Hematopoietic multipotent progenitor cell treated with erythropoietin and hydrocortisone succinate and interleukin-3 and kit ligand, for 4 days (in vitro differentiated cells): ENCODE results near the gene SERPINA1.

Experiments used
- DNase-seq: peaks from one replicate; pipeline ENCODE4 v3.0.0-alpha.2; 2015

Gene SERPINA1

DNA sequence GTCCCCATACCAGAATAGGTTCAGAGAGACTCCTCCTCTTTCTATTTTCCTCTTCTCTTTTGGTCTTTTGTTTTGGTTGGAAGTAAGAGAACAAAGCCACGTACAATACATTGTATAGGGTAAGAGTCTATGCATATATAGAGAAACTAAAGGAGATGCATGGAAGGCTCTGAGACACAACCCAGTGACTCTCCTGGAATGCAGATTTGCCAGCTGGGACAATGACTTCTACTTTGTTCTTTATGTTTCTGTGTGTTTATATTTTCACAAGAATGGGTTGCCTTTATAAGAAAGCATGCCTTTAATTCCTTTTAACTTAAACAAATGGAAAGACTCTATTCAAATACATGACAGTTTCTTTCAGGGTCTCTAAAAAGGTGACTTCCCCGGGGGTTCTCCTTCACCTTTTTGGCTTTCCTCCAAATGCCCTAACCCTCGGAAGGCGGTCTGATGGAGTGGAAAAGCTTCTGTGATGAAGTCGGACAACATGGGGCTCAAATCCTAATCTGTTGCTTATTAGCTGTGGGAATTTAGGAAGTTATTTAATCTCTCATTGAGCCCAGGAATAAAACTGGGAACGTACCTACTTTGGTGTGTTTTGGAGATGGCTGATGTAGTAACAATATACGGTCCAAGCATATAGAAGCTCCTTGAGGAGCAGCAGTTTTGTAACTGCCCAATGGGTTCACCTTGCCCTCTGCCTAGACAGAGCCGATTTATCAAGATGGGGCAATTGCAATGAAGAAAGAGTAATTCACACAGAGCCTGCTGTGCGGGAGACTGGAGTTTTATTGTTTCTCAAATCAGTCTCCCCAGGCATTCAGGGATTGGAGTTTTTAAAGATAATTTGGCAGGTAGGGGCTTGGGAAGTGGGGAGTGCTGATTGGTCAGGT is 9.1 kb upstream of the SERPINA1 start:
- no peak for DNase-seq

DNA sequence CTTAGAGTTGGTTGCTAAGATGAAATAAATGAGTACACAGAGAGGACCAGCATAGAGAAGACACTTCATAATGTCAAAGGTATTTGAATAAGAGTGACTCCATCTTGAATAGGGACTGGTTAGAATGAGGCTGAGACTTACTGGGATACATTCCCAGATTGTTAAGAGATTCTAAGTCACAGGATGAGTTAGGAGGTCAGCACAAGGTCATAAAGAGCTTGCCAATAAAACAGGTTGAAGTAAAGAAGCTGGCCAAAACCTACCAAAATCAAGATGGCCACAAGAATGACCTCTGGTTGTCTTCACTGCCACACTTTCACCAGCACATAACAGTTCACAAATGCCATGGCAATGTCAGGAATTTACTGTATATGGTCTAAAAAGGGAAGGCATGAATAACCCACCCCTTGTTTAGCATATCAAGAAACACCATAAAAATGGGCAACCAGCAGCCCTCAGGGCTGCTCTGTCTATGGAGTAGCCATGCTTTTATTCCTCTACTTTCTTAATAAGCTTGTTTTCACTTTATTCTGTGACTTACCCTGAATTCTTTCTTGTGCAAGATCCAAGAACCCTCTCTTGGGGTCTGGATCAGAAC is 8.3 kb upstream of the SERPINA1 start:
- no peak for DNase-seq

DNA sequence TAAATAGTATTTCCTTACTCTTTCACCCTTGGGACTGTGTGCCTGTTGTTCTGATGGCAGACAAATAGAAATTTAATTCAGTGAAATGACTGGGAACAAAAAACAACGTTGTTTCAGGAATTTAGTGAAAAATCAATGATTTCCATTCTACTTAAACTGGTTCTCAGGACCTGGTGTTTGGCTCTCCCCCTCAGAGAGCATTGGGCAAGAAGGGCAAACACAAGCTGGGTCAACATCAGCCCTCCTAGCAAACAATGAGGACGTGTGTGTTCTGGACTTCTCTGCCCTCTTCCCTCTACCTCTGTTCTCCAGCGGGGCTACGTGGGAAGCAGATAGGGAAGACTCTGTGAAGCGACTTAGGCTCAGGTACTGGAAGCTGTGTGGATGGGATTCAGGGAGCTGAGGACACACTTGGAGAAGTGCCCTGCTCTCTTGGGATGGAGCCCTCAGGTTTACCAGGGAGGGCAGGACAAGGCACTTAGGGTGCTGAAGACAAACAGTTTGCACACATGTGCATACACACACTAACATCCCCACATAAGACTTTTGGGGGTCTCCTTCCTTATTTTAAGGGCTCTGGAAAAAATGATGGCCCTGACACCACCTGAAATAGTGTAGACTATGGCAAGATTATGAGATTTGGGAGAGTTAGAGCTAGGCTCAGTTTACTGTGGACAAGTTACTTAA is 7.6 kb upstream of the SERPINA1 start:
- no peak for DNase-seq

DNA sequence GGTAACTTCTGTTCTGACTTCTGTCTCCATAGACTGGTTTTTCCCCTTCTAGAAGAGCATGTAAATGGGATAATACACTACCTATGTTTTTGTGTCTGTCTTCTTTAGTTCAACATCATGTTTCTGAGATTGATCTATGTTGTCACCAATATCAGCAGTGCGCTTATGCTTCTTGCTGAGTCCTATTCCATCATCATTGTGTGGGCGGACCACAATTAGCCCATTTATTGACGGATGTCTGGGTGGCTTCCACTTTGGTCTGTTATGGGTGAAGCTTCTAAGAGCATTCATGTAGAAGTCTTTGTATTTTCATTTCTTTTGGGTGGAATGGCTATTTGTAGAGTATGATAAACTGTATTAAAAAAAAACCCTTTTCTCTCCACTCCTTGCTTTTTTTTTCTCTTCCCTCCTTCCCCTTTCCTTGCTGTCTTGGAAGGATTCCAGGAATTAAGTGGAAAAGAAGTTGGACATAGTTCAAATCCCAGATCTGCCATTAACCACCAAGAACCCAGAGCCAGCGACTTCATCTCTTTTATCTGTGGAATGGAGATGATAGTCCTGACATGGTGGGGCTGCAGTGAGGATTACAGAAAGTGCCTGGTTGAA is 7.0 kb upstream of the SERPINA1 start:
- no peak for DNase-seq

DNA sequence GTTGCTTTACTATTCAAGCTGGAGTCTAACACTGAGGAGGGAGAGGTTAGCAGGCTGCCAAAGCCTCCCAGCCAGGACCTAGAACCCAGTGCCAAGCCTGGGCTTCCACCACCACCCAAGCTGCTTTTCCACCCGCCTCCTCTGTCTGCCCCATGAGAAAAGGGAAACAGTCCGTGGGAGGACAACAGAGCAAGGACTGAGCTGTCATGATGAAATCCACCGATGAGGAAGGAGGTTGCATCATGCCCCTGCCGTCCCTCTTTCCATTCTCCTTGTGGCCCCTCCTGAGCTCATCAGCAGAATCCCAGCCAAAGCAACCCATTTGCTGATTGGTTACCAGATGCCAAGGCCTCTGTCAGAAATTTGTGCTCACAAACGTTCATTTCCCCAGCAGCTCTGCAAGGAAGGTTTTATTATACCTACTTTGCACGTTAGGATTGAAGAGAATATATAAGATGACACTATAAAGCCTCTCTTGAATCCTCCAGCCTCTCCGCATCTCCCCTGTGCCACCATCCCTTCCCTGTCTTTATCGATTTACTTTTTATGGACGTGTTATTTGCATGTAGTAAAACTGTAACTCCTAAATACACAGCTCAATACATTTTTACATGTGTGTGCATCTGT is 6.3 kb upstream of the SERPINA1 start:
- peak; percentile 70 for DNase-seq

DNA sequence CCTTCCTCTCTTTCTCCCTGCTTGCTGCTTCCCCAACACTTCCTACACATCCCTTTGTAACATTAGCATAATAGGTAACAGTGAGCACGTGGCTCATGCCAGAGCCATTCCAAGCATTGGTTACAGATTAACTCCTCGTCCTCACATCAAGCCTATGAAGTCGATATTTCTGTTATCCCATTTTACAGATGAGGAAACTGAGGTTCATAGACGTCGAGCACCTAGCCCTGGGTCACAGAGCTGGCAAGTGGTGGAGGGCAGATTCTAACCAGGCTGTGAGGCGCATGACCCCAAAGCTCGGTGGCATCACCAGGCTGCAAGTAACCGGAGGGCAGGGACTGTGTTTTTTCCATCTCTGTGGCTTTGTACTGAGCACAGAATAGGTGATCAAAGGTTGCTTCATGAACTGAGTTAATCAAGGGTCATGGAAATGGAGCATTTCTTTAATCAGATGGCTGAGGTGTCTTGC is 5.7 kb upstream of the SERPINA1 start:
- DNase-seq: no peak

DNA sequence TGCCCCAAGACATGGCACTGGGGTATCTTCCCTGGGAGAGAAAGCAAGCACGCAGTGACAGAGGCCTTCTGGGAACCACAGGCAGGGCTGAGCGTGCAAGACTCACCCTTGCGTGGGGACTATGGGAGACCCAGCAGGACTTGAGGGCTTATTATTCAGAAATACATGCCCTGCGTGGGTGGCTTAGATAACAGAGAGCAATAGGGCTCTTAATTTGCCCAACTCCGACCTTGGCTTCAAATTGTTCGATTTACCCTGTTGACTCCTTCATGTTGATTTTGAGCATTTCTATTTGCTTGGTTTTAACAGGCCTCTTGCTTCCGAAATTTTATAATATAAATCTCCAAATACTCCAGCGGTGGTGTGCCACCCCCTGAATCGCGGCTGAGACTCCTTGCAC is 5.1 kb upstream of the SERPINA1 start:
- no peak for DNase-seq

DNA sequence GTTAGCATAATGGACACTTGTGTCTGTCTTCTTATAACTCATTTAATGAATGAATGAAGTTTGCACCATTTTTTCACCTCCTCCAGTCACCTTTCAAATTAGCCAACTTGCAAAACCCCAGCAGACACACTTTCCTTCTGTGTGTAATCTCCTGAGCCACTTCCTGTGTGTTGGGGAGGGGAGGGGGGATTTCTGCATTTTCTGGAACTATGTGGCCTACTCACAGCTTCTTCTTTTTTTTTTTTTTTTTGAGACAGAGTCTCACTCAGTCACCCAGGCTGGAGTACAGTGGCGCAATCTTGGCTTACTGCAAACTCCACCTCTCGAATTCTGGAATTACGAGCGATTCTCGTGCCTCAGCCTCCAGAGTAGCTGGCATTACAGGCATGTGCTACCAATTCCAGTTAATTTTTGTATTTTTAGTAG is 4.1 kb upstream of the SERPINA1 start:
- DNase-seq: peak; percentile 87

DNA sequence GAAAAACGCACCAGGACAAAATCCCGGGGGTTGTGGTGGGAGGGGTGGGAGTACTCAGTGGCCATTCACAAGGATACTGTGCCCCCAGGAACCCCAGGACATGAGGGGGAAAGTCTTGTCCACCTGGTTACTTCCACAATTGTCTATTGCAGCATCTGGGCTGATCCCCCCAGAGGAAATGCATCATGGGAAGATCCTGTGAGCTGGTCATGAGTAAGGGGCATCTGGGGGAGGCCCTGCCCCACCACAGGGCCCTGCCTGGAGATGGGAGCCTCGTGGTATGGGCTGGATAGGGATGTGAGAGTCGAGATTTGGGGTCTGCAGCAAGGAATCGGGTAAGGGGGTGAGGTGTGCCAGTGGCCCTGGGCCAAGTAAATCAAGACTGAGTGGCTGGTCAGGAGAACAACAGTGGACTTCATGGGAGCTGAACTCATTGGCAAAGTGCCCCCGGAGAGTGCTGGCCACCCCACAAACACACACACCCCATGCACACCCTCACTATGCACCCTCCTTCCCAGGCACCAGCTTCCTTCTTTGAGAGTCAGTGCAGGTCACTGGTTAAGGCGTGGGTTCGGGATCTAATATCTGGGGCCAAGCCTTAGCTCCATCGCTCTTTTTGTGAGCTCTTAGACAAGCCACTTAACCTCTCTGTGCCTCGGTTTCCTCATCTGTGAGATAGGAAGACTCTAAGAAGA is 3.0 kb upstream of the SERPINA1 start:
- no peak for DNase-seq

DNA sequence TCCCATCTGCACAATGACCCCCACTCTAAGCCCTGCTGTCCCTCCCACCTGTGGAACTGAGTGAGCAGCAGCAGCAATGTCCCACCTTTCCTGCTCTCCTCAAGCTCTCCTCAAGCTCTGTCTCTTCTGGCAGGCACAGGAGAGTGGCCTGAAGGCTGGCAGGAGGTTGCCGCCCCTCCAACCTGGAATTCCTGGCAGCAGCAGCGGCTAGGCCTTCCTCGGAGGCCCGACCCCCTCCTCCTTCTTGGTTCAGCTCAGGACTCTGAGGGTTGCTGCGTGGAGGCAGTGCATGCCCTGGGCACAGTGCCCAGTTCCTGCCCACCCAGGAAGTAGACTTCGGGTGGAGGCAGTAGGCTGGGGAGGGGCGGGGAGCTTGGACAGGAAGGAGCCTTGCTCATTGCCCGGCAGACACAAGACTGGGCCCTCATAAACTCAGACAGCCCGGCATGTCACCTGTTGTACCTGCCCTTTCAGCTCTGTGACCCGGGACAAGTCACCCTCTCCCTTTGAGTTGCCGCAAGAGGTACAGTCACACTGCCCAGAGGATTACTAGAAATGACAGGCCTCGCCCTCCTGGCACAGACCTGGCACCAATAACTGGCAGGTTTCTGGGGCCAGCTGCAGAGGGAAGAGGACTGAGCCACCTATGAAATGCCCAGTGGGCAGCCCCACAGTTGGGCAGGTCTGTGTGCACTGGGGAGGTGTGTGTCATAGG is 2.1 kb upstream of the SERPINA1 start:
- peak; percentile 34 for DNase-seq

DNA sequence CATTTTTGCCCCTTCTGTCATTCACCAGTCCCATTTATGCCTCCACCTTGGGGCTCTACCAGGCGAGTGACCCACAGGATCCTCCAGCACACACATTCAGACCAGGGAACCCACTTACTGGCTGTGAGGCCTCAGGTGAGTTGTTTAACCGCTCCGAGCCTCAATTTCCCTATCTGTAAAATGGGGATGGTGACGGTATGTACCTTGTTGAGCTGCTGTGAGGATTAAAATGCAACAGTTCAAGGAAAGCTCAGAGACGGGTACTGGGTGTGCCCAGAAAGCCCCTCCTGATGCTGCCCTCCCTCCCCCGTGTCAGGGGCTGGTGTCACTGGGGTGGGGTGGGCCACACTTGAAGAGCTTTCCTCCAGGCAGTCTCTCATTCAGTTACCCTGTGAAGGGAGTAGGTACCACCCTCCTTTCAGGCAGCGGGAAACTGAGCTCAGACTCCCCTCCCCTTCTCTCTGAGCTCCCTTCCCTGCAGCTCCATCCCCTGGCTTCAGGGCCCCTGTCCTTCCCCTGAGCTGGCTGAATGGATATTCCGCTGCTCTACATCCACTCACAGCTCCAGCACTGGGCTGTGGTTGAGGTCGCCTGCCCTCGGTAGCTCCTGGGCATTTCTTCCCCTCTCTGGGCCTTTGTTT is 1.4 kb upstream of the SERPINA1 start:
- no peak for DNase-seq

DNA sequence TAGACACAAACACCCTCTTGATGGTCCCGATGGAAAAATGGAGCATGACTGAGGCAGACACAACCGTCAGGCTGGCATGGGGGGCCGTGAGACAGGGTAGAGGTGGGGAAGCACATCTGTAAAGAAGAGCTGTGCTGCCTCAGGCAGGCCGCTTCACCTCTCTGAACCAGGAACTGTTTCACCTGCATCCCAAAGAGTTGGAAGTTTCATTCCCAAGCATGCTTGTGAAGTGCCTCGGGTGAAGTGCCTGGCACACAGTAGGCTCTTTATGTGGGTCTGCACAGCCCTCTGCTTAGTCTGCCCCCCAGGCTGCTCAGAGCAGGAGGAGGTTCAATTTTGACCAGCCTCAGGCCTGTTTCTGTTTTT is 685 bp upstream of the SERPINA1 start:
- no peak for DNase-seq

DNA sequence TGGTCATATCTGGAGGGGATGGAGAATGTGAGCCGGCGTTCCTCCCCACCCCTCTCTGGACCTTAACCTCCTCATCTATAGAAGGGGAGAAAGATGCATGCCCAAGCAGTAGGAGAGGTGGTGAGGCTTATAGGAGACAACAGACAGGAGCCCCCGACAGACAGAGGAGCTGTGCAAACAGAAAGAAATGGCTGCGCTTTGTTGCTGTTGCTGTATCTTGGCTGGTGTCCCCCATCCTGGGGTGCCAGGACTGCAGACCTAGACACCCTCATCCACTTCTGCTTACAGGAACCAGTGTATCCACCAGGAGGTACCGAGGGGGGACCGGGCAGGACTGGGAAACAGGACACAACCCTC is 397 bp downstream of the SERPINA1 start:
- DNase-seq: no peak

DNA sequence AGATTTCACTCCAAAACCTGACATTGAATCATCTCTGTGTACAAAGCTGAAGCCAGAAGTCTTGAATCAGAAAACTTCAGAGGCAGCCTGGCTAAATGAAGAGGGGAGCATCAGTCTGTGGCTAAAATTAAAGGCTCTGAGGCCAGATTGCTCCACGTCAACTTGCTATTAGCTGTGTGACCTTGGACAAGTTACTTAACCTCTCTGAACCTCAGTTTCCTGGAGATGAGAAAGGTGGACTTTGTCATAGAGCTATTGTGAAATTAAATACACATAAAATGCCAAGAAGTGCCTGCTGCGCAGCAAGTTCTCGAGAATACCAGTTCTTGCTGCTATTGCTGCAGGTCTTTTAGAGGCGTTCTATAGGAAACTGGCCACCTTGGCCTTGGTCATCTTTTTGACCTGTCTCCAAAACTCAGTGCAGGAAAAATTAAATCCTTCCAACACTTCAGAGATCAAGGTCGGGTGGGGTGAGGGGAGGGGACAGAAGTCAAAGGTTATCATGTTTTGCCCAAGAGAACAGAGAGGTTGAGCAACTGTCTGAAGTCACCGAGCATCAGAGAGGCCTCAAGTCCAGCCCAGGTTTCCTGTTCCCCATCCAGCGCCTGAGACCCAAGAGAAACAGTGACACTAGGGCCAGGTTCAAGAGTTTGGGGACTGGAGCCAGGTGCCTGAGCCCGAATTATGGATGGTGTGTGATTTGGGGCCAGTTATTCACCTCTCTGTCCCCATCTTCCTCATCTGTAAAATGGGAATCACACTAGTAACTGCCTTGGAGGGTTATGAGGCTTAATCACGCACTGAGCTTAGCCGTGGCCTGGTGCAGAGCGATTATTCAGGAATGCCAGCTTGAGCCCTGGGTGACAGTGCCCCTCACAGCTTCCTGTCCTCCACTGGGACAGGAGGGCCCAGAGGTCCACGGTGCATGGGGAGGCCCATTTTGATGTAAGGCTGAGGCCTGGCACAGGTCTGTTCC is 1.1 kb downstream of the SERPINA1 start:
- no peak for DNase-seq

DNA sequence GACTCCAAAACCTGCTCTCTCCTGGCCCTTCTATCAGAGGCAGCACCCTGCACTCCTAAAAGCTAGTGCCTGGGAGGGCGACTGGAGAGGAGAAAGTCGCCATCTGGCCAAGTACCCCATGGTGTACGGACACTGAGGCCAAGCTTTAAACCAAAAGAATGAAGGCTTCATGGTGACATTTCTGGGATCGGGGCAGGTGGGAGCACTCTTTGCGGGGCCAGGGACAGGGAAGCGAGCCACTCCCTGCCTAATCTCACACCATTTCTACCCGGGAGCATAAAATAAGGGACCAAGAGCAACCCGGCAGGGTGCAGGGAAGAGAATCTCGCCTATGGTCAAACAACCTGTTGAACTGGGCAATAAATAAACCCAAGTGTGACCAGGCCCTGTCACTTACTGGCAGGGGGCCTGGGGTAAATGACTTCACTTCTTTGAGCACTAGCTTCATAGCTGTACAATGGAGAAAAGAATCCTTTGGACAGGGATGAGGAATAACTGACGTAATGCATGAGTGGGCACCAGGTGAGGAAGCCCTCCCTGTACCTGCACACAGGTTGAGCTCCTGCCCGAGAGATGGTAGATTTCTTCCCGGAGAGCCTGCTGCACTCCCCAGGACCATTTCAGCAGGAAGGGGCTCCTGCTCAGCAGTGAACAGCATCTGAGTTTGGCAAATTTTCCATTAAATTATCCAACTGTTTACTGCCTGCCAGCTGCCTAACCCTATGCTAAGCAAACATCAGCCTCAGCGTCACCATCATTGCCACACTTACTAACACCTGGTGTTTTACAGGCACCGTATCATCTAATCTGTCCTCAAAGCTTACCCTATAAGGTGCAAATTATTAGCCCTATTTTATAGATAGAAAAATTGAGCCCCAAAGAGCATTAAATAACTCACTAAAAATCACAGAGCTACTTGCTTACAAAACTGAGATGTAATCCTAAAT is 2.0 kb downstream of the SERPINA1 start:
- no peak for DNase-seq

DNA sequence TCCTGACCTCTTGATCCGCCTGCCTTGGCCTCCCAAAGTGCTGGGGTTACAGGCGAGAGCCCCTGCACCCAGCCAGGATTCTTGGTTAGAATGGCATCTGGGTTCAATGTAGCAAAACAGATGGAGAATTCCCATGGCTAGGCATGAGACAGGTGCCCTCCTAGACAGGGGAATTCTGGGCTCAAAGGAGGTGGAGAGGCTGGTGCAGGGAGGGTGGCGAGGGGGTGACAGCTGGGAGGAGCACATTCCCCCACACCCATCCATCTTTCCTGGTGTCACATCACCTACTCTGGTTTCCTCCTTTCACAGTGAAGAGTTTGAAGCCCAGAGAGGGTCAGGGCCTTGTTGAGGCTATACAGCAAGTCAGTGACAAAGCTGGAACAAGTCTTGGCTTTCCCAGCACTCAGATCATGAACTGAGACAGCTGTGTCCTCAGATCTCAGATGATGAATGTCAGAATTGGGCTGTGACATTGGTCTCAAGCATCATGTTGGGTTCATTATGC is 2.8 kb downstream of the SERPINA1 start:
- no peak for DNase-seq

DNA sequence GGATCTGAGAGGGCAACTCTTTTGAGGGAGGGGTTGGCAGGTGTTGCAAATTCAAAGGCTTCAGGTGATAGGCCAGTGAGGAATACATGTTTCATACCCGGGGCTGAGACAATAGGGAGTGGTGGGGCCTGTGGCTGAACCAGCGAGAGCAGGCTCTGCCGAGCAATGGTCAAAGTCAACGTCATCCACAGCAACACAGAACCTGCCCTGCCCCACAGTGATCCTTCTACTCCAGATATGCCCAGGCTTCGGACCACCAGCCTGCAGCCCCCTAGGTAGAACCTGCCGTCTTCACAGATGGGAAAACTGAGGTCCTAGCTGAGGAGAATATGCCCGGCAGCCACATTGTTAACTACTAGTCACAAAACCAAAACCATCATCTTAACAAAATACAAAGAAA is 4.1 kb downstream of the SERPINA1 start:
- no peak for DNase-seq

DNA sequence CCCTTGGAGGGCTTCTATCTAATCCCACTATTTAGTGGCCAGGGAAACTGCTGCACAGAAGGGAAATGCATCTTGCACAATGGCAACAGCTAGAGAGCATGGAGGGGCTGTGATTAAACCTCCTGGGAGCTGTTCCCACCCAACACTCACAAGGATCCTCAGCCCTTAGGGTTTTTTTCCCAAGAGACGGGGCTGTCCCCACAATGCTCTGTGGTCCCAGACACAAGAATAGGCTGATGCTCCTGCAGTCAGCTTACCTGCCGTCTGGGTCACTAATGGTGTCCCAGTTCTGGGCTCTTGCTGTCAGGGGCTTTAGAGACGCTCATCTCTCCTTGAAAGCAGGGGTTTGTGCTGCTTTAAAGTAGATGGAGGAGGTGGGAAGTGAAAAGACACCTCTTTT is 4.6 kb downstream of the SERPINA1 start:
- DNase-seq: no peak
